HT1080 (cell line): ENCODE results near the gene STAM2. TPM values are rescaled to one million over a fixed set of nuclear protein-coding genes. Genes with fewer than 3 reads are reported as not detected.
"Not testable (repeated sequence)": the region's sequence is repeated elsewhere in the genome, so short reads cannot be mapped to it uniquely, and the experiment has no call there.

ENCODE experiments used
- DNase-seq: peaks from one replicate; pipeline ENCODE4 v3.0.0-alpha.2; 2015; ENCODE audit warnings: low read depth
- polyA plus RNA-seq, 2 experiments: library from polyadenylated mRNA; depleted of rRNA; stranded (reverse); fragments of >200 nt; gene quantifications; 2 replicates each; pipeline ENCODE4 v1.2.3, GENCODE V29; 2015
- total RNA-seq: library from RNA; depleted of rRNA; stranded (reverse); fragments of >200 nt; shearing (Covaris generic); gene quantifications from 2 replicates; pipeline ENCODE4 v1.2.3, GENCODE V29; 2014; rRNA removed

Gene STAM2
- total RNA-seq: 19.7 and 20.2 TPM in 2 replicates
- polyA plus RNA-seq (2015; cell fraction: cytosol; rRNA removed): 16.8 and 17.9 TPM in 2 replicates
- 19.5 and 24.7 TPM in 2 replicates for polyA plus RNA-seq (2015; cell fraction: nucleus; rRNA removed)

- peak; percentile 92 for DNase-seq
Measured at GRCh38 chr2:152175368-152176112, at the start of gene STAM2. Gene STAM2, minus strand, starts transcription at chr2:152175763. Its CDS starts 121 bp downstream, at chr2:152175642.

- no peak for DNase-seq
Measured at GRCh38 chr2:152223977-152224376, 48.4 kb upstream of the STAM2 start.

- peak; percentile 55 for DNase-seq
Measured at GRCh38 chr2:152222975-152223637, 47.5 kb upstream of the STAM2 start.

- DNase-seq: no peak
Measured at GRCh38 chr2:152221839-152222238, 46.3 kb upstream of the STAM2 start.

- no peak for DNase-seq
Measured at GRCh38 chr2:152219077-152219828, 43.7 kb upstream of the STAM2 start.

- DNase-seq: no peak
Measured at GRCh38 chr2:152201466-152201830, 25.9 kb upstream of the STAM2 start.

GRCh38 chr2:152200565-152201465 is 25.3 kb upstream of the STAM2 start:
- DNase-seq: peak; percentile 100

GRCh38 chr2:152200101-152200500 is 24.5 kb upstream of the STAM2 start:
- peak; percentile 7 for DNase-seq

- DNase-seq: no peak
Measured at GRCh38 chr2:152198499-152198898, 22.9 kb upstream of the STAM2 start.

- not testable (repeated sequence) for DNase-seq
Measured at GRCh38 chr2:152197508-152198284, 22.1 kb upstream of the STAM2 start.

GRCh38 chr2:152189622-152190495 is 14.3 kb upstream of the STAM2 start:
- DNase-seq: peak; percentile 64

- DNase-seq: not testable (repeated sequence)
Measured at GRCh38 chr2:152186808-152187207, 11.2 kb upstream of the STAM2 start.

- DNase-seq: peak; percentile 13
Measured at GRCh38 chr2:152186262-152186661, 10.7 kb upstream of the STAM2 start.

GRCh38 chr2:152183401-152184073 is 8.0 kb upstream of the STAM2 start:
- DNase-seq: no peak

GRCh38 chr2:152177667-152178066 is 2.1 kb upstream of the STAM2 start:
- DNase-seq: not testable (repeated sequence)

- DNase-seq: peak; percentile 39
Measured at GRCh38 chr2:152176113-152176714, 651 bp upstream of the STAM2 start.

- DNase-seq: no peak
Measured at GRCh38 chr2:152175012-152175367, 573 bp downstream of the STAM2 start.

- DNase-seq: no peak
Measured at GRCh38 chr2:152174574-152174973, 989 bp downstream of the STAM2 start.
